IMR-90 (cell line): Measurements from ENCODE around the gene FSIP1. TPM values are rescaled to one million over a fixed set of nuclear protein-coding genes. Genes with fewer than 3 reads are reported as not detected.

ENCODE experiments used
- ATAC-seq: fragments of 200-7000 bp; cut with Tn5 transposase; 2 replicates; pipeline ENCODE4 v1.9.1; 2020; ENCODE audit warnings: low read depth, mild to moderate bottlenecking, moderate library complexity
- BruUV-seq: library from RNA; stranded (reverse); fragments of 400-500 nt; replicated peaks from 2 replicates; lab custom pipeline; 2021; lab: Mats Ljungman, UMichigan
- CTCF ChIA-PET: fragments of 300-600 bp; formaldehyde crosslinking; extraction: SDS; loops from one replicate; lab custom pipeline; 2021; ENCODE audit warnings: antibody characterized with exemption; lab: Yijun Ruan, JAX
- POLR2A ChIA-PET: fragments of 300-600 bp; sonication (Branson Sonifier 250); formaldehyde crosslinking; loops from one replicate; lab custom pipeline; 2022; ENCODE audit warnings: antibody characterized with exemption; ENCODE audit not compliant: unreplicated experiment; lab: Charles Lee
- DNase-seq: peaks from one replicate; pipeline ENCODE4 v3.0.0; 2013
- H2AFZ ChIP-seq: replicated peaks from 2 replicates; pipeline ENCODE3; 2013; ENCODE audit warnings: low read length, mild to moderate bottlenecking; ENCODE audit not compliant: poor library complexity
- H2AK5ac ChIP-seq: 2 replicates; pipeline ENCODE4 v1.6.1; 2013; ENCODE audit warnings: low read depth, low read length, inconsistent platforms
- H2AK9ac ChIP-seq: replicated peaks from 2 replicates; pipeline ENCODE3; 2013; ENCODE audit warnings: mild to moderate bottlenecking, low read depth, low read length, moderate library complexity; ENCODE audit not compliant: poor library complexity
- H2BK120ac ChIP-seq: 2 replicates; pipeline ENCODE4 v1.6.1; 2013; ENCODE audit warnings: low read depth, low read length, inconsistent platforms
- H2BK15ac ChIP-seq: 3 replicates; pipeline ENCODE4 v1.6.1; 2013; ENCODE audit warnings: low read depth, low read length, inconsistent platforms
- H2BK20ac ChIP-seq: 2 replicates; pipeline ENCODE4 v1.6.1; 2013; ENCODE audit warnings: low read depth, mild to moderate bottlenecking, inconsistent platforms, low read length, moderate library complexity
- H2BK5ac ChIP-seq: 2 replicates; pipeline ENCODE4 v1.6.1; 2013; ENCODE audit warnings: mild to moderate bottlenecking, low read depth, low read length, inconsistent platforms; ENCODE audit not compliant: poor library complexity, severe bottlenecking
- H3K14ac ChIP-seq: replicated peaks from 2 replicates; pipeline ENCODE4 v1.6.1; 2013; ENCODE audit warnings: low read depth, low read length, inconsistent platforms
- H3K18ac ChIP-seq: 2 replicates; pipeline ENCODE4 v1.6.1; 2013; ENCODE audit warnings: low read depth, low read length, control low read depth
- H3K23ac ChIP-seq: 2 replicates; pipeline ENCODE4 v1.6.1; 2013; ENCODE audit warnings: low read depth, low read length, inconsistent platforms
- H3K27ac ChIP-seq: 2 replicates; pipeline ENCODE4 v1.5.1; 2013; ENCODE audit warnings: mild to moderate bottlenecking, control low read depth, low read length; ENCODE audit not compliant: insufficient read depth
- H3K27me3 ChIP-seq: 2 replicates; pipeline ENCODE4 v1.6.1; 2013; ENCODE audit warnings: low read length; ENCODE audit not compliant: control insufficient read depth, insufficient read depth
- H3K36me3 ChIP-seq: 2 replicates; pipeline ENCODE4 v1.6.1; 2013; ENCODE audit warnings: low read length, mixed read lengths; ENCODE audit not compliant: control insufficient read depth, insufficient read depth
- H3K4ac ChIP-seq: 2 replicates; pipeline ENCODE4 v1.6.1; 2013; ENCODE audit warnings: low read depth, low read length, inconsistent platforms
- H3K4me1 ChIP-seq: 2 replicates; pipeline ENCODE4 v1.6.1; 2013; ENCODE audit warnings: low read length, mixed read lengths; ENCODE audit not compliant: control insufficient read depth, insufficient read depth
- H3K4me2 ChIP-seq: 2 replicates; pipeline ENCODE4 v1.6.1; 2013; ENCODE audit warnings: low read depth, mild to moderate bottlenecking, control low read depth, low read length, moderate library complexity
- H3K4me3 ChIP-seq: 2 replicates; pipeline ENCODE4 v1.5.1; 2013; ENCODE audit warnings: low read depth, mild to moderate bottlenecking, control low read depth, low read length, moderate library complexity; ENCODE audit not compliant: insufficient read depth
- H3K56ac ChIP-seq: 2 replicates; pipeline ENCODE4 v1.6.1; 2013; ENCODE audit warnings: low read length, inconsistent platforms; ENCODE audit not compliant: insufficient read depth; ENCODE audit errors: extremely low read depth
- H3K79me1 ChIP-seq, 2 experiments: 2 replicates each; pipeline ENCODE4 v1.6.1; 2013; ENCODE audit warnings: low read length in 2 of 2, inconsistent platforms in 1 of 2, low read depth in 1 of 2
- H3K9ac ChIP-seq: 2 replicates; pipeline ENCODE4 v1.6.1; 2013; ENCODE audit warnings: low read depth, low read length, control low read depth
- H3K9me1 ChIP-seq: 2 replicates; pipeline ENCODE4 v1.6.1; 2013; ENCODE audit warnings: low read length, inconsistent platforms; ENCODE audit not compliant: insufficient read depth
- H3K9me3 ChIP-seq: 2 replicates; pipeline ENCODE4 v1.6.1; 2013; ENCODE audit warnings: low read length; ENCODE audit not compliant: control insufficient read depth, insufficient read depth
- H4K20me1 ChIP-seq: 2 replicates; pipeline ENCODE4 v1.6.1; 2013; ENCODE audit warnings: low read length, inconsistent platforms; ENCODE audit not compliant: insufficient read depth
- H4K5ac ChIP-seq: 2 replicates; pipeline ENCODE4 v1.6.1; 2013; ENCODE audit warnings: mild to moderate bottlenecking, low read depth, low read length, control low read depth
- H4K8ac ChIP-seq, 2 experiments: 2 replicates each; pipeline ENCODE4 v1.6.1; 2013; ENCODE audit warnings: low read depth in 2 of 2, low read length in 2 of 2, control low read depth in 1 of 2, inconsistent platforms in 1 of 2
- H4K91ac ChIP-seq: 2 replicates; pipeline ENCODE4 v1.6.1; 2013; ENCODE audit warnings: low read depth, low read length, inconsistent platforms; ENCODE audit not compliant: insufficient read depth
- CEBPB ChIP-seq: IDR thresholded peaks from 2 replicates; pipeline ENCODE4 v1.6.1; 2012; ENCODE audit warnings: low read depth, low read length, improper control_type of control experiment
- CHD1 ChIP-seq: IDR thresholded peaks from 2 replicates; pipeline ENCODE4 v1.6.1; 2012; ENCODE audit warnings: low read depth, low read length, improper control_type of control experiment
- MAFK ChIP-seq: IDR thresholded peaks from 2 replicates; pipeline ENCODE4 v1.6.1; 2012; ENCODE audit warnings: low read depth, low read length, improper control_type of control experiment
- SMC3 ChIP-seq: fragments of 150-350 bp; IDR thresholded peaks from 2 replicates; pipeline ENCODE4 v1.6.1; 2016; ENCODE audit warnings: low read depth, mild to moderate bottlenecking, antibody characterized with exemption, low read length, moderate library complexity
- WGBS, 2 experiments: methylation state at CpG; one replicate each; pipeline versions ENCODE4 v1.1.5 to v1.1.7; 2013; ENCODE audit warnings: missing lambda C conversion rate in 2 of 2; ENCODE audit not compliant: insufficient read length in 1 of 2; ENCODE audit errors: extremely low coverage in 2 of 2; 5-methylcytosine and 5-hydroxymethylcytosine counted together
- dilution Hi-C: fragments of 300-500 bp; cut with HindIII; formaldehyde crosslinking; loops from one replicate; pipeline ENCODE4 v1.14.3; 2018; ENCODE audit warnings: low sequenced_read_pairs; ENCODE audit not compliant: unreplicated experiment
- in situ Hi-C: fragments of 300-500 bp; cut with MboI; formaldehyde crosslinking; loops from 3 replicates; pipeline ENCODE4 v1.14.3; 2019; ENCODE audit warnings: low sequenced_read_pairs, inconsistent platforms, mixed read lengths
- intact Hi-C: fragments of 100-400 bp; cut with micrococcal nuclease; formaldehyde crosslinking; loops from 2 replicates; pipeline ENCODE4 v1.10.0; 2022
- polyA plus RNA-seq, 3 experiments: library from polyadenylated mRNA; depleted of rRNA; stranded (reverse); fragments of >200 nt; gene quantifications; 2 replicates each; pipeline ENCODE4 v1.2.3, GENCODE V29; 2012; ENCODE audit warnings: low replicate concordance in 1 of 3
- total RNA-seq: library from RNA; depleted of rRNA; stranded (reverse); fragments of >200 nt; gene quantifications from 2 replicates; pipeline ENCODE4 v1.2.3, GENCODE V29; 2012
- TF ChIP-seq, protein P1 (sequence below): fragments of 150-350 bp; IDR thresholded peaks from 2 replicates; pipeline ENCODE4 v1.6.1; 2016; ENCODE audit warnings: low read depth, mild to moderate bottlenecking, low read length, moderate library complexity, borderline replicate concordance

FSIP1 gene
- total and polyA plus RNA-seq, 2 of the 4 experiments (the other 2 are of a cell fraction) = 0.10 to 0.18 TPM

GRCh38 chr15:39823634-39824033 lies 41.0 kb upstream of the FSIP1 start:
- Histone ChIP-seq H4K91ac (no peak overlapping the region), H3K27ac (no peak overlapping the region), H2AFZ (no peak overlapping the region), H3K4ac (no peak overlapping the region), H2BK120ac (no peak overlapping the region), H3K18ac (no peak overlapping the region), H2BK15ac (no peak overlapping the region), H2AK9ac (no peak overlapping the region), H3K27me3 (no peaks in the 10 kb centered on the region), H3K23ac (no peak overlapping the region), H2AK5ac (no peak overlapping the region; the same call in 1 of the 2 replicates), H3K56ac (no peak overlapping the region), H4K8ac (no peak overlapping the region), H3K4me3 (no peak overlapping the region), H3K9me1 (peaks cover 35% of the 10 kb centered on the region), H3K79me1 (peaks cover 41 to 89% of the 10 kb centered on the region in 2 experiments), H3K14ac (peak overlapping the region; percentile 42; the same call in 1 of the 2 replicates), H3K4me1 (peaks cover 6% of the 10 kb centered on the region), H2BK20ac (no peak overlapping the region), H4K5ac (no peak overlapping the region), H3K4me2 (no peak overlapping the region), H3K9me3 (no peaks in the 10 kb centered on the region; the same call in 1 of the 2 replicates), H2BK5ac (peak overlapping the region; percentile 11), H3K9ac (no peak overlapping the region), H4K20me1 (peaks cover 86% of the 10 kb centered on the region), H3K36me3 (no peaks in the 10 kb centered on the region)
- ChIA-PET CTCF (no interaction called here), POLR2A (no interaction called here)
- no CpG with 5 or more reads among the region's 2 CpGs for whole genome bisulfite sequencing, 2 experiments
- dilution Hi-C loops = no loop called here
- in situ Hi-C loops = no loop called here
- no TSS peak for BruUV-seq
- DNase-seq = no peak
- TF ChIP-seq SMC3 = no peak
- no peak for TF ChIP-seq CHD1
- no peak for TF ChIP-seq MAFK
- TF ChIP-seq, protein P1, sequence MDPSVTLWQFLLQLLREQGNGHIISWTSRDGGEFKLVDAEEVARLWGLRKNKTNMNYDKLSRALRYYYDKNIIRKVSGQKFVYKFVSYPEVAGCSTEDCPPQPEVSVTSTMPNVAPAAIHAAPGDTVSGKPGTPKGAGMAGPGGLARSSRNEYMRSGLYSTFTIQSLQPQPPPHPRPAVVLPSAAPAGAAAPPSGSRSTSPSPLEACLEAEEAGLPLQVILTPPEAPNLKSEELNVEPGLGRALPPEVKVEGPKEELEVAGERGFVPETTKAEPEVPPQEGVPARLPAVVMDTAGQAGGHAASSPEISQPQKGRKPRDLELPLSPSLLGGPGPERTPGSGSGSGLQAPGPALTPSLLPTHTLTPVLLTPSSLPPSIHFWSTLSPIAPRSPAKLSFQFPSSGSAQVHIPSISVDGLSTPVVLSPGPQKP = no peak
- no peak for TF ChIP-seq CEBPB
- intact Hi-C loops = no loop called here
- no peak for ATAC-seq
